Stimulated activated memory B cell treated with anti-CD40 and anti-IgM and Interleukin-4, amounts not matched to agents 10 μg/mL and 1 μg/mL and 100 μg/mL, for 72 hours (primary cell): ENCODE data around the gene ZNF831.

Experiments used
- ATAC-seq: fragments of 150-1000 bp; cut with Tn5 transposase; 2 replicates; pipeline ENCODE4 v1.10.0; 2021
- H3K27ac Mint-ChIP-seq: one replicate; pipeline ENCODE4 v1.8.0; 2022; ENCODE audit warnings: mild to moderate bottlenecking, mixed read lengths
- H3K27me3 Mint-ChIP-seq: one replicate; pipeline ENCODE4 v1.8.0; 2022; ENCODE audit warnings: mixed read lengths
- H3K36me3 Mint-ChIP-seq: one replicate; pipeline ENCODE4 v1.8.0; 2022; ENCODE audit warnings: mixed read lengths
- H3K4me1 Mint-ChIP-seq: one replicate; pipeline ENCODE4 v1.8.0; 2022; ENCODE audit warnings: mixed read lengths
- H3K4me3 Mint-ChIP-seq: one replicate; pipeline ENCODE4 v1.8.0; 2022; ENCODE audit warnings: mild to moderate bottlenecking, moderate library complexity, mixed read lengths
- H3K9me3 Mint-ChIP-seq: one replicate; pipeline ENCODE4 v1.8.0; 2022; ENCODE audit warnings: mixed read lengths

ZNF831 gene

DNA sequence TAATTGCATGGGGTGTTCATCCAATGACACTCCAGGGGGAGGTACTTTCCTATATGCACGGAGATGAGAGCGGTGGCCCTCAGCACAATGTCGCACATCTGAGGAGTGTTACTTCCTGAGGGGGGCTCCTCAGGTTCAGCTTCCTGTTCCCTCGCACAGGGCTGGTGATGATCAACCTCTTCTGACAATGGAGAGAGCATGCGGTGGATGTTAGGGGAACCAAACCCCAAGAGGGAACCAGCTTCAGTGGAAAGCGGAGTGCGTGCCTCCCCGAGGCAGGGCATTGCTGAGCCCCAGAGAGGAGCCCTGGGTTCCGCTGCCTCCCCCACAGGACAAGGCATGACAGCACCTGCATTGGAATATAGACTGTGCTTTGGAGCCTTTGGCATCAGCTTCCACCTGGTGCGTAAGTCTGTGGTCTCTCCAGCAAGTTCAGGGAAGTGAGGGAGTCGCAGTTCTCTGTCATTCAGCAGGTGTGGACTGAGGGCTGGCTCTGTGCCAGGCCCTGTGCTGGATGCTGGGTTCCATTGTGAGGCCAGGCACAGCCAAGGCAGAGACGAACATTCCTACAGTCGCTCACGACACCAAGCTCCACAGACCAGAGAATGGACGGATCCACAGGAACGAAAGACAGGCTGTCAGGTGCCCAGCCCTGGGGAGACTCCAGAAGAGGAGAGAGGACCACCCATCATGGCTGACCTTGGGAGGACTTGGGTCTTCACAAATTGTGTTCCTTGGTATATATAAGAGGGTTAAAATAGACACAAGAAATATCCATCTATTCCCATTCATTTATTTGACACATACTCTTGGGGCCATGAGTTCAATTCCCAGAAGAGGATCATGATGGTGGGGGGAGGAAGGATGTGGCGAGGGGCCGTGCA is 3.9 kb upstream of the ZNF831 start:
- Mint-ChIP-seq H3K36me3 (no peaks in the 10 kb centered on the region), H3K4me3 (peak overlapping the region; percentile 21), H3K27ac (peak overlapping the region; percentile 60), H3K27me3 (no peaks in the 10 kb centered on the region), H3K9me3 (no peaks in the 10 kb centered on the region), H3K4me1 (peaks cover 46% of the 10 kb centered on the region)
- ATAC-seq: peak; percentile 58

GRCh38 chr20:59160389-59161115 is 3.1 kb upstream of the ZNF831 start:
- H3K36me3 Mint-ChIP-seq: no peaks in the 10 kb centered on the region
- ATAC-seq: no peak
- no peaks in the 10 kb centered on the region for H3K27me3 Mint-ChIP-seq
- peak overlapping the region; percentile 60 for H3K27ac Mint-ChIP-seq
- H3K4me3 Mint-ChIP-seq: no peak overlapping the region
- peaks cover 54% of the 10 kb centered on the region for H3K4me1 Mint-ChIP-seq
- no peaks in the 10 kb centered on the region for H3K9me3 Mint-ChIP-seq

GRCh38 chr20:59161721-59162120 is 1.9 kb upstream of the ZNF831 start:
- ATAC-seq: no peak
- no peaks in the 10 kb centered on the region for H3K27me3 Mint-ChIP-seq
- H3K27ac Mint-ChIP-seq: no peak overlapping the region
- no peaks in the 10 kb centered on the region for H3K9me3 Mint-ChIP-seq
- peaks cover 66% of the 10 kb centered on the region for H3K4me1 Mint-ChIP-seq
- no peak overlapping the region for H3K4me3 Mint-ChIP-seq
- no peaks in the 10 kb centered on the region for H3K36me3 Mint-ChIP-seq

GRCh38 chr20:59164686-59165391 is 1.2 kb downstream of the ZNF831 start:
- peaks cover 4% of the 10 kb centered on the region for H3K9me3 Mint-ChIP-seq
- peak overlapping the region; percentile 96 for H3K27ac Mint-ChIP-seq
- peak overlapping the region; percentile 74 for H3K4me3 Mint-ChIP-seq
- ATAC-seq: no peak
- H3K4me1 Mint-ChIP-seq: peaks cover 67% of the 10 kb centered on the region
- H3K36me3 Mint-ChIP-seq: peaks cover 11% of the 10 kb centered on the region
- H3K27me3 Mint-ChIP-seq: no peaks in the 10 kb centered on the region

GRCh38 chr20:59165396-59165795 is 1.8 kb downstream of the ZNF831 start:
- Mint-ChIP-seq H3K27me3 (no peaks in the 10 kb centered on the region), H3K9me3 (peaks cover 4% of the 10 kb centered on the region), H3K4me1 (peaks cover 62% of the 10 kb centered on the region), H3K36me3 (peaks cover 17% of the 10 kb centered on the region), H3K4me3 (peak overlapping the region; percentile 74), H3K27ac (peak overlapping the region; percentile 96)
- no peak for ATAC-seq

- H3K27ac Mint-ChIP-seq: peak overlapping the region; percentile 96
- peak; percentile 52 for ATAC-seq
- H3K4me1 Mint-ChIP-seq: peaks cover 66% of the 10 kb centered on the region
- H3K9me3 Mint-ChIP-seq: peaks cover 4% of the 10 kb centered on the region
- H3K36me3 Mint-ChIP-seq: peaks cover 21% of the 10 kb centered on the region
- peak overlapping the region; percentile 74 for H3K4me3 Mint-ChIP-seq
- H3K27me3 Mint-ChIP-seq: no peaks in the 10 kb centered on the region
Measured at GRCh38 chr20:59165891-59166709, 2.5 kb downstream of the ZNF831 start.

GRCh38 chr20:59170406-59171349 is 7.1 kb downstream of the ZNF831 start:
- peaks cover 21% of the 10 kb centered on the region for H3K36me3 Mint-ChIP-seq
- no peak overlapping the region for H3K4me3 Mint-ChIP-seq
- no peak overlapping the region for H3K27ac Mint-ChIP-seq
- ATAC-seq: no peak
- peaks cover 27% of the 10 kb centered on the region for H3K4me1 Mint-ChIP-seq
- H3K27me3 Mint-ChIP-seq: no peaks in the 10 kb centered on the region
- H3K9me3 Mint-ChIP-seq: peaks cover 4% of the 10 kb centered on the region

DNA sequence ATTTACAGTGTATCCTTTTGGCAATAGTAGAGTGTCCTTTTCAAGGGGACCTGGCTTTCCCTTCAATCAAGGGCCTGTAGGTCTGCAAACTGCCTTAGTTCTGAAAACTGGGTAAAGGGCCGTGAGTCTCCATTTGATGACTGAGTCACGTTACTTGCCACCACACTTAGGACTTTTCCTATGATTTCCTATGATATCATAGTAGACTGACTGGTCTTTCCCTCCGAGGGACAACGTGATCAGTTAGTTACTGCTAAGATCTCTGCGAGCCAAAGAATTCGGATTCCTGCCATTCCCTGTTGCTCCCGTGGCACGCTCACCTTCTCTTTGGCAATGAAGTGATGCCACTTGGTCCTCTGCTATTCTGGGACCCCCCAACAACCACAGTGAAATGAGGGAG is 8.4 kb downstream of the ZNF831 start:
- H3K4me3 Mint-ChIP-seq: no peak overlapping the region
- ATAC-seq: no peak
- no peak overlapping the region for H3K27ac Mint-ChIP-seq
- peaks cover 14% of the 10 kb centered on the region for H3K4me1 Mint-ChIP-seq
- no peaks in the 10 kb centered on the region for H3K27me3 Mint-ChIP-seq
- peaks cover 4% of the 10 kb centered on the region for H3K9me3 Mint-ChIP-seq
- peaks cover 21% of the 10 kb centered on the region for H3K36me3 Mint-ChIP-seq

- no peak for ATAC-seq
- no peak overlapping the region for H3K4me3 Mint-ChIP-seq
- H3K27me3 Mint-ChIP-seq: no peaks in the 10 kb centered on the region
- H3K36me3 Mint-ChIP-seq: peaks cover 17% of the 10 kb centered on the region
- peaks cover under 1% of the 10 kb centered on the region for H3K9me3 Mint-ChIP-seq
- no peak overlapping the region for H3K27ac Mint-ChIP-seq
- peaks cover 20% of the 10 kb centered on the region for H3K4me1 Mint-ChIP-seq
Measured at GRCh38 chr20:59173938-59174491, 10.4 kb downstream of the ZNF831 start.

DNA sequence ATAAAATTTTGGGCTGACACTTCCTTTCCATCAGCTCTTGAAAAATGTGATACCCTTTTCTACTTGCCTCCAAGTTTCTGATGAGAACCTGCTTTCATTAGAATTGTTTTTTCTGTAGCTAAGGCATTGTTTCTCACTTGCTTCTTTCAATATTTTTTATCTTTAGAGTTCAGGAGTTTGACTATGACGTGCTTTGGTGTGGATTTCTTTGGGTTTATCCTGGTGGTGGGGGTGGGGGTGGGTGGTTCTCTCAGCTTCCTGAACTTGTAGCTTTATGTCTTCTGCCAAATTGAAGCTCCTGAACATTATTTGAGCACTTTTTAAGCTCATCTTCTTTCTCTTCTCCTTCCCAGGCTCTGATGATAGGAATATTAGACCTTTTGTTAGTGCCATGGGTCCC is 11.4 kb downstream of the ZNF831 start:
- H3K36me3 Mint-ChIP-seq: peaks cover 9% of the 10 kb centered on the region
- H3K27ac Mint-ChIP-seq: no peak overlapping the region
- no peak for ATAC-seq
- no peaks in the 10 kb centered on the region for H3K27me3 Mint-ChIP-seq
- no peaks in the 10 kb centered on the region for H3K9me3 Mint-ChIP-seq
- H3K4me1 Mint-ChIP-seq: peaks cover 23% of the 10 kb centered on the region
- H3K4me3 Mint-ChIP-seq: no peak overlapping the region

- no peaks in the 10 kb centered on the region for H3K9me3 Mint-ChIP-seq
- no peak overlapping the region for H3K27ac Mint-ChIP-seq
- H3K4me3 Mint-ChIP-seq: no peak overlapping the region
- H3K27me3 Mint-ChIP-seq: no peaks in the 10 kb centered on the region
- peaks cover under 1% of the 10 kb centered on the region for H3K36me3 Mint-ChIP-seq
- peaks cover 18% of the 10 kb centered on the region for H3K4me1 Mint-ChIP-seq
- no peak for ATAC-seq
Measured at GRCh38 chr20:59175861-59176260, 12.2 kb downstream of the ZNF831 start.

DNA sequence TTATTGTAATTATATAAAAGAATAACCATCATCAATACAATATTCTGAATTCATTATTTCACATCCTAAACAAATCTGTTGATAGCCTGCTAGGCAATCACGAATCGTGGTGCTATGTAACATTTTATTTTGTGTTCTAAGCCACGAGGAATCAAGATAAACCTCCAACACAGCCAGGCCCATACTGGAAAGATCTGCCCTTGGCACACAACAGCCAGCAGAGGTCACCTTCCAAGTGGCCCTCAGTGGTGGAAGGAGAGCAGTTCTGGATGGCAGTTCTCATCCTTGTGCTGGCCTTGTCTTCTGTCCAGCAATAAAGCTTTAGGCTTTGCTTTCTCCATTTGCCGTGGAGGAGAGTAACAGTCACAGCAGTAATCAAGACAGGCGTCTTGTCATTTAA is 13.2 kb downstream of the ZNF831 start:
- H3K4me3 Mint-ChIP-seq: no peak overlapping the region
- no peak for ATAC-seq
- peaks cover 23% of the 10 kb centered on the region for H3K4me1 Mint-ChIP-seq
- H3K9me3 Mint-ChIP-seq: no peaks in the 10 kb centered on the region
- no peaks in the 10 kb centered on the region for H3K36me3 Mint-ChIP-seq
- H3K27me3 Mint-ChIP-seq: no peaks in the 10 kb centered on the region
- H3K27ac Mint-ChIP-seq: no peak overlapping the region

GRCh38 chr20:59177266-59178250 is 13.9 kb downstream of the ZNF831 start:
- H3K36me3 Mint-ChIP-seq: no peaks in the 10 kb centered on the region
- H3K4me3 Mint-ChIP-seq: no peak overlapping the region
- H3K27me3 Mint-ChIP-seq: no peaks in the 10 kb centered on the region
- H3K4me1 Mint-ChIP-seq: peaks cover 30% of the 10 kb centered on the region
- peak overlapping the region; percentile 50 for H3K27ac Mint-ChIP-seq
- no peaks in the 10 kb centered on the region for H3K9me3 Mint-ChIP-seq
- ATAC-seq: no peak
